Stimulated activated CD4-positive, alpha-beta T cell treated with anti-CD3 and anti-CD28 coated beads, Interleukin-15, amount 100 ng/mL, for 1 hour (primary cell): ENCODE results near the gene SLC12A1.
A peak's percentile ranks its signal among the peaks of the same experiment; 100 is the strongest.
"Not testable (repeated sequence)": the region's sequence is repeated elsewhere in the genome, so short reads cannot be mapped to it uniquely, and the experiment has no call there.

Source experiments
- DNase-seq, 2 donors: peaks; one replicate each; pipeline ENCODE4 v3.0.0-alpha.2; 2020; ENCODE audit warnings: low read depth in 1 of 2, low spot score in 1 of 2

Gene SLC12A1

DNA sequence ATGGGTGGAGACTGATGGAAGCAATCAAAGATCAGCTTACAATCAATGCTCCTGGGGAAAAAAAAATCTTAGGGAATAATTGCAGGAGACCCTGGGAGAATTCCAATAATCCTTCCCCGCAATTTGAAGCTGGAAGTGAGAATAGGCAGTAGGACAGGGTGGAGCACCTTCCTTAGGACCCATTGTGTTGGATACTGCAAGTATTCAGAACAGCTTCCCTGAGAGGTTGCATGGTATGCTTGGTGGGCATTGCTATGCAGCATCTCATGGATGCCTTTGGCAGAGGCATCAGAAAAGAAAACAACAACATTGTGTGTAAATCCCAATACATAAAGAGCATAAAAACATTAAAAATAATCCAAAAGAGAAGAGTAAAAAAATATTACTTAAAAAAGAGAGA, 100.5 kb downstream of the SLC12A1 start:
- no peak for DNase-seq

DNA sequence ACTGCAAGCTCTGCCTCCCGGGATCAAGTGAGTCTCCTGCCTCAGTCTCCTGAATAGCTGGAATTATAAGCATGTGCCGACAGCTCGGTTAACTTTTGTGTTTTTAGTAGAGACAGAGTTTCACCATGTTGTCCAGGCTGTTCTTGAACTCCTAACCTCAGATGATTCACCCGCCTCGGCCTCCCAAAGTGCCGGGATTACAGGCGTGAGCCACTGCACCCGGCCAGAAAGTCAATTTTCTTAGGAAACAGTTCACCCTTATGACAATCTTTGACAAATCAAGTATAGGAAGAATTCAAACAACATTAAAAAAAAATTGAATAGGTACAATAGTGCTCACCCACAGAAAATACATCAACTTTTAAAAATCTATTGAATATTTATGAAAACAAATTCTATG, 101.5 kb downstream of the SLC12A1 start:
- DNase-seq: no peak

DNA sequence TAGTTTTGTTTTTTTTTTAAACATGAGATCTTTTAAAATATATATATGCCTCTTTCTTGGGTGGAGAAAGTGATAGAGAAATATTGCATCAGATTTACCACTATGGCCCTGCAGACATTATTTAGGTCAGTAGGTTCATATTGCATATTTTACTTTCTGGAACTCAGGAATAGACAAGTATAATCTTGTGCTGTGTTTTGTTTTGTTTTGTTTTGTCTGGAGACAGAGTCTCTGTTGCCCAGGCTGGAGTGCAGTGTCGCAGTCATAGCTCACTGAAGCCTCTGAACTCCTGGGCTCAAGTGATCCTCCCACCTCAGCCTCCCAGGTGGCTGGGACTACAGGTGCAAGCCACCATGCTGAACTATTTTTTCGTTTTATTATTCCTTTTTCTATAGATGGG, 103.6 kb downstream of the SLC12A1 start:
- no peak for DNase-seq

DNA sequence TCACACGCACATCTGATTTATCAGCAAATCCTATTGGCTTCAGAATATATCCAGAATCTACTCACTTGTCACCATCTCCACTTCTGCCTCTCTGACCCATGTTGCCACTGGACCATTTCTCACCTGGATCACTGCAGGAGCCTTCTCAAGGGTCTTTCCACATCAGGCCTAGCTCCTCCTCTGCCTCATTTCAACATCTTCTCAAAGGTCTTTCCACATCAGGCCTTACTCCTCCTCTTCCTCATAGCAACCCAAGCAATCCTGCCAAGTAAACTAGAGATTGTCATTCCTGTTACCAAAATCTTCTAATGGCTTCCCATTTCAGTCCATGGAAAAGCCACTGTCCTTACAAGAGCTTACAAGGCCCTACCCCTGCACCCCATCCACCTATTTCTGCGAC, 107.1 kb downstream of the SLC12A1 start:
- no peak for DNase-seq

DNA sequence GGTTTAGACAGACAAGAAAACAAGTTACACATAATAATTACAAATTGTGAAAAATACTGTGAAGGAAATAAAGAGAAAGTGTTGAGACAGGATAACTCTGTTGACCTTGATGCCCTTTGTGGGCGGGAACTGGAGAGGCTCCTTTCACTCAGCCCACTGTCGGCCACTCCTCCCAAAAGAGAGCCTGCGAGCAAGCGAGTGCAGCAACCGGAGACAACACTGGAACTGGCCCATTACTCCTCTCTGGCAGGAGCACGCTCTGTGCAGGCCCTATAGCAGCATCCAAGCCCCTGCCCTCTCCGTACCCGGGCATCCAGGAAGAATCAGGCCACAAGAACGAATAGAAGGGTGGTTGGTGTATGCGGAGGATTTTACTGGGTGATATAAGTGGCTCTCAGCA, 108.9 kb downstream of the SLC12A1 start:
- DNase-seq: no peak

DNA sequence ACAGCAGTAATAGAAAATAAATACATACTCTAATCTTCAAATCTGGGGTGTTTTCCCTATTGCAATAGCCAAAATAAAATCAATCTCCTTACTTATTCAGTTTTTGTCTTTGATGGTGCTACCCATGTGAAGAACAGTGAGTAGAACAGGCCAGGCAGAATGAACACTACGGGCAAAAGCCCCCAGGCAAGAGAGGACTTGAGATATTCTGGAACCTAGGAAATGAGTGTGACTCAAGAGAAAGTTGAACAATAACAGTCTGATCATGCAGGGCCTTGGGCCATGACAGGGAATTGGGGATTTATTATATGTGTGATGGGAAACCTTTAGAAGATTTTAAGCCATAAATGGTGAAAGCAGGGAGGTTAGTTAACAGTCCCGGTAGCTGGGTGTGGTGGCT, 111.1 kb downstream of the SLC12A1 start:
- no peak for DNase-seq

DNA sequence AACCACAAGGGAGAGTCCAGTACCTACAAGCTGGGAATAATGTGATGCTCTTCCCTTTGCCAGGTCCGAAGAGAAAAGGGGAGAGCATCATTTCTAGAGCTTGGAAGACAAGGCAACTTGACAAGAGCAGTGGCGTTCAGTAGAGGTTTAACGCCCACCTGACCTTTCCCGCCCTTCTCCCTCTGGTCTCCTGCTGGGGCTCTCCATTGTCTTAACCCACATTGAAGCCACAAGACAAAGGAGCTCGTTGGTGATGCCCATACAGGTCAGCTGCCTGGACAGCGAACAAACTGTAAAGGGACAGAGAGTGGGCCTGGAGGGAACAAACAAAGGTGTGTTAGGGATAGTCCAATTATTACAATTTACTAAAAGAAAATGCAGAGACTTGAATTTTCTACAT, 112.0 kb downstream of the SLC12A1 start:
- DNase-seq: no peak

DNA sequence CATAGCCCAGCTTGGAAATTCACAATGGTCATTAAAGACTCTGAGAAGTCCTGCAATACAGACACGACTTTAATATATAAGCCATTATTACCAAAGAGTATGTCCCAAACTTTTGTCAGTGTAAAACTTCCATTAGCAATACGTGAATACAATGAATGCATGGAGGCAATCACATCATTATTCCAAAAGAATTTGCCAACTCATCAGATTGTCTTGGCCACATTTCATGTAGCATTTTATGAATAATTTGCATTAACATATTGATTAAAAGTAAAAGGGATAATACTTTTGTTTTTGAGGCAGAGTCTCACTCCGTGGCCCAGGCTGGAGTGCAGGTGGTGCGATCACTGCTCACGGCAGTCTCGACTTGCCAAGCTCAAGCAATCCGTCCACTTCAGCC, 117.2 kb downstream of the SLC12A1 start:
- DNase-seq: no peak

DNA sequence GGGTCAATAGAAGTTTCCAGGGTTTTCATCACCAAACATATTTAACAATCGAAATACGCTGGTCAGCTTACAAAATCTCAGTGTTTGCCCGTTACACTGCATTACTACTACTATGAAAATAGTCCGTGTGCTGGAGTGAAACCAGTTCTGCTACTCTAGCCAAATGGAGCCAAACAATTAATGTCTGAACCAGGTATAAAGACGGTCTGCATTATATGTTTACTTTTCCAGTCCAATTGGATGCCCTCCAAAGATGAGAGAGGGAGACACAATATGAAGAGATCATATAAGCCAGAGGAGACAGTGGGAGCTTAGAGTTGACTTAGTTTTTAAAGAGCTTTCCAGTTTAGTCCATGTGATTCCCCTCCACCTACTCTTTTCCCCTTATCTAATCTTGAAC, 118.8 kb downstream of the SLC12A1 start:
- no peak for DNase-seq

DNA sequence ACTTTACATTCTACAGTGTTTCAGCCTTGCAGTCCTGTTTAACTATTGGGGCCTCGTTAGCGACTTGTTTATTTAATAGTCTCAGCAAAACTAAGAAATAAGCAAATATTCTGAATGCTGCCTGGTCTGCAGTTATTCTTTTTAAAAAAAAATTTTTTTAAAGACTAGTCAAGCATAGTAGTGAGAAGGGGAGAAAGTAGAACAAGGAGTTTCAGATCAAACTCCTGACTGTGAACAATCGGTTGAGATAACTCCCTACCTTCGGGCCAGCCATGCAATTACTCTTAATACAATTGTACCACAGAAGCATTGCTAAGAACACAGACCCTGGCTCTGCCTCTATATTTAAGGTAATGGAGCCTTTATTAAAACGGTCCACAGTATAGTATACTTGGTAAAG, 119.3 kb downstream of the SLC12A1 start:
- no peak for DNase-seq

DNA sequence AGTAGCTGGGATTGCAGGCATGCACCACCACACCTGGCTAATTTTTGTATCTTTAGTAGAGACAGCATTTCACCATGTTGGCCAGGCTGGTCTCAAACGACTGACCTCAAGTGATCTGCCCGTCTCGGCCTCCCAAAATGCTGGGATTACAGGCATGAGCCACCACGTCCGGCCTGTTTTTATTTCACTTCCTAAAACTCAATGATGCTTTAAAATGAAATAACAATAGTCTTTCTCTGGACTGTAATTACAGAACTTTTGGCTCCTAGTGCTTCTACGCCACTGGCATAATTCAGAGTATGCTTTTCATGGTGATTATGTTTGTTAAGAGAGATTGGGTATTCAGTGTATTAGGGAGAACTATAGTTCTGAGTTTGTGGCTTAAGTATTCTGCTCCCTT, 120.1 kb downstream of the SLC12A1 start:
- not testable (repeated sequence) for DNase-seq

DNA sequence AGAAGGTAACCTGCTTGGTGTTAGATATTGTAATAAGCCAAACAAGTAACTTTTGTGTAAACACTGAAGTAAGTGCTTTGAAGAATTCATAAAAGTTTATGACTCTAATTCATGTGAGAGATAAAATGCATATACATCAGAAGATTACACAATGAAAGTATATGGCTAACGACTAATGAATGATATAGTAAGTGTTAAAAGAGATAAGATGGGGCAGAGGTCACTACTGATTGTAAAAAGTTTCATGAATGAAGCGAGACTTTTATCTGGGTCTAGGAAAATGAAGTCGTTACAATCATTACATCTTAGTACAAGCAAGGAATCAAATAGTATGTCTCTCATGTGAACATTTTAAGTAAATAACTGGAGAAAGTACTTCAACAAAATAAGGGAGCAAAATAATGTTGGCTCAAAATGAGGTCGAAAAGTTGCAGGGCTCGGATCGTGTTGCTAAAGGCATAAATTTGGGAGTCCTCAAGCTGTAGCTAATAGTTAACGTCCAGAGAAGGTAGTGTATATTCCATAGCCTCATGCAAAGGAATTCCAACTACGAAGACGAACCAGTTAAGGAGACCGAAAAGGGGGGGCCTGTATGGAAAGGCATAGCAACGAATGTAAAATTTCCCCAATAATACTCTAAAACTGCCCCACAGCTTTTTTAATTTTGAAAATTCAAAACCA, 124.1 kb downstream of the SLC12A1 start:
- DNase-seq: no peak

DNA sequence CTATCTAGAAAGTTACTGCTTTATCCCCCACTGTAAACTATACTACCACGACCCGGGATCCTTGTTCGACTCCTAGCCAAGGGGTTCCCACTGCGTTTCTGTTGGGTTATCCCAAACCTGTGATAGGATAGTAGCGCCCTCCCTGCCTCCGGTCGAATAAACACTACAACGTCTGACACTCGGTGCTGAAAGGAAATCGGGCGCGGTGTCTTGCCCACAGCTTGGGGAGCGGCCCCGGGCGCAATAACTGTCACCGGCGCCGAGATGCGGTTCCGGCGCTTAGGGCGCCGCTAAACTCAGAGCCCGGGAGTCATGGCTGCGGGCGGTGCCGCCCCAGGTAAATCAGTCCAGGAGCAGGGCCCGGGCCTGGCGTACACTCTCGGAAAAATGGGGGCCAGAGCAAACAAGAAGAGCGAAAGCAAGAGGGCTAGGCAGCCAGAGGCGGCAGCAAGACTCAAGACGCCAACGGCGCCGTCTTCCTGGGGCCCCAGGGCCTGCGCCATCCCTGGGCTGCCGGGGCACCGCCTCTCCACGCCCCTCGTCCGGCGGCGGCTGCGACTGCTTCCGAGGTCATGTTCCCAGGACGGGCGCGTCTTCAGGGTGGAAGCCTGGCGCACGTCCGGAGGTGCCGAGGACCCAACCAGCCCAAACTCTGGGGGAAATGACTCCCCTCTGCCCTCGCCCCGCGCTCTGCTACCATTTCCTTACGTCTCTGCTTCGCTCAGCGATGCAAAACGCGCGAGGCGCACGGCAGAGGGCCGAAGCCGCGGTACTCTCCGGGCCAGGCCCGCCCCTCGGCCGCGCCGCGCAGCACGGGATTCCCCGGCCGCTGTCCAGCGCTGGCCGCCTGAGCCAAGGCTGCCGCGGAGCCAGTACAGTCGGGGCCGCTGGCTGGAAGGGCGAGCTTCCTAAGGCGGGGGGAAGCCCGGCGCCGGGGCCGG, 125.0 kb downstream of the SLC12A1 start, which contains the start of gene DUT:
TSS of gene DUT (plus strand) at position 575 of the 941 bp plus-strand sequence. CDS start at position 662, 87 bp downstream.
- peak; percentile 60 to 75 for DNase-seq

DNA sequence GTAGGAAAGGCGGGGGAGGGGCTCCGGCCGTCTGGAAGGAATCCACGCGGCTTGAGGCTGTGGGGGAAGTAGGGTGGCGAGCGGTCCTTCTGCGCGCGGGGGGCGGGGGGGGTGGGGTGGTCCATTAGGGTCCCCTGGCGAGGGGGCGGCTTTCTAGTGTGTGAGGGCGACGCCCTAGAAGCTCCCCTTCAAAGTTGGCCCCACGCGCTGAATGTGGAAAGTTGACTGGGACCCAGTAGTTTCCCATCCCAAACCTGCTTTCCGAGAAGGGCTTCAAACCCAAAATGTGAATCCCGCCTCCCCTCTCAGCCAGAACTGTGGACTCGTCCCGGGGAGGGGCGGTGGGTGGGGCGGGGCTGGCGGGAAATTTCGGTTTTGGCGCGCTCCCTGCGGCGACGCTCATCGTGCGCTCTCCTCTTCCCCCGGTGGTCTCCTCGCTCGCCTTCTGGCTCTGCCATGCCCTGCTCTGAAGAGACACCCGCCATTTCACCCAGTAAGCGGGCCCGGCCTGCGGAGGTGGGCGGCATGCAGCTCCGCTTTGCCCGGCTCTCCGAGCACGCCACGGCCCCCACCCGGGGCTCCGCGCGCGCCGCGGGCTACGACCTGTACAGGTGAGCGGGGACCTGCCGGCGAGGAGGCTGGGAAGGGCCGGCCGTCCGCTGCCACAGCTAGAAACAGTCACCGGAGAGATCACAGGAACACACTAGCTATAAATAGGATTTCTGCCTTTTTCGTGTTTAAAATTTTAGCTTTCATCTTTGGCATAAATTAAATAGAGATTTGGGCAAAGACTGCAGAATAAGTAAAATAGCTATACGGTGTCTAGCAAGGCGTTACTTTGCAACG, 125.9 kb downstream of the SLC12A1 start:
- peak; percentile 51 to 64 for DNase-seq

DNA sequence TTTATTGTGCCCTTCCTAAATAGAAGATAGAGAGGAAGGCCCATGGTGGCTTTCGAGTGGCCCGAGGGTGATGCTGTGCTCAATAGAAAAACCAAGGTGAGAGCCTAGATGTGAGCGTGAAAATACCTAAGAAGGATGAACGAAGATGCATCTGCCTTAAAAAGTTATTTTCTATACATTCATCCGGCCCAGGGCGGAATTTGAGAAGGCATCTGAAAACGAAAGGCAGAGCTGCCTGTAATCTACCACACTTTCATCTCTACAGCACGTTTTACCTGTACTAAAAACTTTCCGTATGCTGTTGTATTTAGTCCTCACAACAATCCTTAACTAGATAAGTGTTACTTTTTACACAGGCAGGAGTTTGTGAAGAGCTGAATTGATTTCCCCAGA, 126.5 kb downstream of the SLC12A1 start:
- no peak for DNase-seq

DNA sequence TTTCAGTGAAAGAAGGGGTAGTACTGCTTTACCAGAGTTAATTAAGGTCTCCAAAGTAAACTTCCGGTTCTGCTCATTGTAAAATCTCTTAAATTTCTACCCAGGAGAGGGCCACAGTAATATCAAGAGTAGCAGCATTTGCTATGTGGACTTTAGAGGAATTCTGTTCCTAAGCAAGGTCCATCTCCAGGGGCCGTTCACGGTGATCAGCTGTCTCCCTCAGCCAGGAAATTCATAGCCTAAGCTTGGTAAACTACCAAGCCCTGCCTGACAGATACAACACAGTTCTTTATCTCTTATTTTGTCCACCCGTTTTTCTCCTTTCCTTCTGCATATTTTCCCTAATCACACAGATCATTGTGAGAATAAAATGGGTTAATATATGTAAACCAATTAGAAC, 127.4 kb downstream of the SLC12A1 start:
- no peak for DNase-seq

DNA sequence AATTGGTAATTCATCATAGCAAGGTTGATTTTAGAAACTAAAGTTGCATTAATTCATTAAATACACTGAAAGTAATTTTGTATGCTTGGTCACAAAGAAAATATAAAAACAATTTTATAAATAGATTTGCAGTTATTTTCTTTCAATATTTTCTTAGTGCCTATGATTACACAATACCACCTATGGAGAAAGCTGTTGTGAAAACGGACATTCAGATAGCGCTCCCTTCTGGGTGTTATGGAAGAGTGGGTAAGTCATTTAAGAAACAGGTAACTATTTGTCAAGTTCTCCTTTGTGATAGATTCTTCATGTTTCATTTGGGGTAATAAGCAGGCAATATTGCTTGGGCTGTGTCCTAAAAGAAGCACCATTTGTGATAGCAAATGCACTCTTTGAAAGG, 128.2 kb downstream of the SLC12A1 start:
- no peak for DNase-seq

DNA sequence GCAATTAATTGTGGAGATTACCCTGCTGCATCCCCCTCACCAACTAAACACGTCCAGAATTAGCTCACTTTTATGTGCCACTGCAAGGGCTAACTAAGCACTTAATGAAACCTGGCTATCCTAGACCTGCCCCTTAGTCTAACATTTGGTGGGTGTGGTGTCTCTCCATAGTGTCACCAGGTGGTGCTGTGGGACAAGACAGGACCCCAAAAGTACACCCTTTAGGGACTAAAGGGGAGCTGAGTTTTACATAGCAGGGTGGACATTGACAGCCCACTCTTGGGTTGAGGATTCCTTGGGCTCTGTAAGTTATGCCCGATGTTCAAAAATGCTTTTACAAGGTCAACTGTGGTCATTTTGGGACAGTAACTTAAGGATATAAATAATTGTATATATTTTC, 130.8 kb downstream of the SLC12A1 start:
- DNase-seq: no peak

DNA sequence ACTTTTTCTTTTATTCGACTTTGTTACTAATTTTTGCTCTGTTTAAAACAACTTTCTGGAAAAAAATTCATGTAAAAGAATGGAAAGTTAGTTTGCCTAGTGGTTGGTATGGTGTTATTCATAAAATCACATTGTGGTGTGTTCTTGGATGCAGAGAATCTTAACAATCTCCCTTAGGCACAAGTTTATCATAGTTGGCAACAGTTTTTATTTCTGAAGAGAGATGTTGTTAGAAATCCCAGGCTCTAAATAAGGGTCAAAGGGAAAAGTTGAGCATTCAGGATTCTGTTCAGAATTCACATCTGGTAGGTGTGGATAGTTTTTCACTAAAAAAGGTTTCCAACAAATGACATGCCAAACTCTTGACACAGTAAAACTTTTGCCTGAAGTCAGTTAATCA, 131.5 kb downstream of the SLC12A1 start:
- DNase-seq: no peak

DNA sequence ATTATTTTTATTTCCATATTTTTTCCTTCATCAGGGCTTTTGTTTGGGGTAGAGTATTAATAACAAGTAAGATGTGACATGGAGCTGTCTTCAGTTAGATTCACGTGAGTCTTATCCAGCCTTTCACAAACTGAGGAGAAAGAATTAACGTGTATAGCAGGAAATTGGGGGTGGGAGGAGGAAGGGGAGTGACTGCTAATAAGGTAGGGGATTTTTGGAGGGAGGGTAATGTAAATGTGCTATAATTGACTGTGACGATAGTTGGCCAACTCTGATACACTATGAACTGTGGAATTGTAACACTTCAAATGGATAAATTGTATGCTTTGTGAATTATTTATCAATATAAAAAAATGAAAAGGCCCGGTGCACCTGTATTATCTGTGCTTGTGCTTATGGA, 134.0 kb downstream of the SLC12A1 start:
- no peak for DNase-seq

DNA sequence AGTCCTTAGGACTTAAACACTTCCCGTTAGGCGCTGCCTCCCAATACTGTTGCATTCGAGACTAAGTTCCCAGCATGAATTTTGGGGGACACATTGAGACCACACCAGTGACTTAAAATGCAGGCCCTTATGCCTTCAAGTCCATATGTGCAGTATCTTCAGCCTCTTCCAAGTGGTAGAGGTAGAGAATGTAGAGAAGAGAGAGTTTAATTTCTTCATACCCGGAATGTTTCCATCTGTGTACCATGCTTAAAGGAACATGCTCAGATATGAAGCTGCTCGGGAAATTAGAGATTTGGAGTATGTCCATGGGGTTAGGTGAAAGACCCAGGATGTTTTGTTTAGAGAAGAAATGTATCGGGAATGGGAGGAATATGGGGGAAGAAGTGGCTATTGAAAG, 137.8 kb downstream of the SLC12A1 start:
- no peak for DNase-seq

DNA sequence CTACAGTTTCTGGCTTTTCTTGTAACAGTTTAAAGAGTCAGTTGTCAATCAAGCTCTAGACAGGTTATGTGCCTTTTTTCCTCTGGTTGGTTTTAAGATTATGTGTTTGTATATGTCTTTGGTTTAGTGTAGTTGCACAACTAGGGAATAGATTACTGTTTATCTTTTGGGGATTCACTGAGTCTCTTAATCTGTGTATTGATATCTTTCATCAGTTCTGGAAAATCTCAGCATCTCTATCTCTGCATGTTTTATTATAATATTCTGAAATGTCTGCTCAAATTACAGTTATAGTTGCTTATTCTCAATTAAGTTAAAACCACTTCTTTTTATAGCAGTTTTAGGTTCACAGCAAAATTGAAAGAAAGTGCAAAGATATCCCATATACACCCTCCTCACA, 139.4 kb downstream of the SLC12A1 start:
- DNase-seq: no peak
